ENCODE data around the gene RARG. TPM values are rescaled to one million over a fixed set of nuclear protein-coding genes. Genes with fewer than 3 reads are reported as not detected.

The RARG gene
- 10 to 100 TPM; 32.3 to 73.8 (median 38.9) TPM for polyA plus RNA-seq (ENCODE audit: insufficient read length in 4 of 4)

GRCh38 chr12:53231921-53232645 is at the start of gene RARG:
Gene RARG (minus strand): TSS chr12:53232209. CDS start chr12:53227545, 4,664 bp downstream.
- no peak for DNase-seq (ENCODE audit: low read depth in 4 of 4, low spot score in 3 of 4)

- no peak for DNase-seq (ENCODE audit: low read depth in 4 of 4, low spot score in 3 of 4)
Observed at GRCh38 chr12:53279888-53280498, 48.0 kb upstream of the RARG start.

GRCh38 chr12:53279283-53279869 is 47.4 kb upstream of the RARG start:
- DNase-seq (ENCODE audit: low read depth in 4 of 4, low spot score in 3 of 4) = no peak

GRCh38 chr12:53277981-53278380 is 46.0 kb upstream of the RARG start:
- no peak for DNase-seq (ENCODE audit: low read depth in 4 of 4, low spot score in 3 of 4)

GRCh38 chr12:53276511-53276910 is 44.5 kb upstream of the RARG start:
- no peak for DNase-seq (ENCODE audit: low read depth in 4 of 4, low spot score in 3 of 4)

GRCh38 chr12:53274445-53274844 is 42.4 kb upstream of the RARG start:
- no peak for DNase-seq (ENCODE audit: low read depth in 4 of 4, low spot score in 3 of 4)

GRCh38 chr12:53268630-53269562 is 36.9 kb upstream of the RARG start:
- no peak for DNase-seq (ENCODE audit: low read depth in 4 of 4, low spot score in 3 of 4)

GRCh38 chr12:53267999-53268629 is 36.1 kb upstream of the RARG start, which contains the start of gene ESPL1:
Gene ESPL1 (plus strand): TSS chr12:53268299. CDS start chr12:53268767, 468 bp downstream.
- DNase-seq (ENCODE audit: low read depth in 4 of 4, low spot score in 3 of 4) = peak; percentile 60 to 76 (median 72)

- DNase-seq (ENCODE audit: low read depth in 4 of 4, low spot score in 3 of 4) = no peak
Observed at GRCh38 chr12:53267306-53267998, 35.4 kb upstream of the RARG start.

- DNase-seq (ENCODE audit: low read depth in 4 of 4, low spot score in 3 of 4) = no peak
Observed at GRCh38 chr12:53265783-53266182, 33.8 kb upstream of the RARG start.

- DNase-seq (ENCODE audit: low read depth in 4 of 4, low spot score in 3 of 4) = no peak
Observed at GRCh38 chr12:53259891-53260290, 27.9 kb upstream of the RARG start.

- DNase-seq (ENCODE audit: low read depth in 4 of 4, low spot score in 3 of 4) = no peak
Observed at GRCh38 chr12:53258541-53259539, 26.8 kb upstream of the RARG start.

- DNase-seq (ENCODE audit: low read depth in 4 of 4, low spot score in 3 of 4) = no peak
Observed at GRCh38 chr12:53255996-53256395, 24.0 kb upstream of the RARG start.

- no peak for DNase-seq (ENCODE audit: low read depth in 4 of 4, low spot score in 3 of 4)
Observed at GRCh38 chr12:53254816-53255545, 23.0 kb upstream of the RARG start.

- DNase-seq (ENCODE audit: low read depth in 4 of 4, low spot score in 3 of 4) = no peak
Observed at GRCh38 chr12:53253298-53253697, 21.3 kb upstream of the RARG start.

- no peak for DNase-seq (ENCODE audit: low read depth in 4 of 4, low spot score in 3 of 4)
Observed at GRCh38 chr12:53252349-53252916, 20.4 kb upstream of the RARG start.
